Measurements from ENCODE around the gene SBK3. TPM values are rescaled to one million over a fixed set of nuclear protein-coding genes. Genes with fewer than 3 reads are reported as not detected.

The SBK3 gene, protein sequence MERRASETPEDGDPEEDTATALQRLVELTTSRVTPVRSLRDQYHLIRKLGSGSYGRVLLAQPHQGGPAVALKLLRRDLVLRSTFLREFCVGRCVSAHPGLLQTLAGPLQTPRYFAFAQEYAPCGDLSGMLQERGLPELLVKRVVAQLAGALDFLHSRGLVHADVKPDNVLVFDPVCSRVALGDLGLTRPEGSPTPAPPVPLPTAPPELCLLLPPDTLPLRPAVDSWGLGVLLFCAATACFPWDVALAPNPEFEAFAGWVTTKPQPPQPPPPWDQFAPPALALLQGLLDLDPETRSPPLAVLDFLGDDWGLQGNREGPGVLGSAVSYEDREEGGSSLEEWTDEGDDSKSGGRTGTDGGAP
- 0.46 TPM in 1 of 2 replicates, not detected in the other for total RNA-seq (2014; rRNA removed)
- Bru-seq, nascent RNA: percentile 7 among the genes with signal in this experiment
- percentile 17 among the genes with signal in this experiment for BruChase-seq, experiment 1, labeled RNA remaining after a 6-hour chase
- BruChase-seq, experiment 2, labeled RNA remaining after a 2-hour chase: percentile 21 among the genes with signal in this experiment
- long read RNA-seq: 0 reads

GRCh38 chr19:55545443-55545842 lies at the start of gene SBK3:
SBK3 (minus strand) TSS chr19:55545543; CDS start chr19:55545543, 0 bp downstream.
- H2AFZ ChIP-seq (ENCODE audit: low read length): no peak within 1 kb of the TSS
- no TSS peak for BruUV-seq (replicated peaks)
- no peaks in the 10 kb centered on the region for H4K20me1 ChIP-seq (ENCODE audit: low read length)
- ChIA-PET POLR2A (ENCODE audit: unreplicated experiment) (no interaction called here), CTCF (no interaction called here)
- H3K4me3 ChIP-seq (ENCODE audit: low read length): no peak within 1 kb of the TSS
- H3K36me3 ChIP-seq (ENCODE audit: low read depth, low read length): no peaks in the 10 kb centered on the region
- H3K4me1 ChIP-seq (ENCODE audit: insufficient read depth, low read length): peaks cover 43% of the 10 kb centered on the region
- no peak for ATAC-seq
- TF ChIP-seq CTCF (conservative IDR thresholded peaks at IDR 0.05; ENCODE audit: low read depth, low read length) (no peak), EZH2 (IDR thresholded peaks at IDR 0.05; ENCODE audit: low read length, unreplicated experiment) (no peak), EZH2phosphoT487 (IDR thresholded peaks at IDR 0.05; ENCODE audit: borderline replicate concordance, low read length) (no peak)
- no peaks in the 10 kb centered on the region for H3K27me3 ChIP-seq (ENCODE audit: low read length)
- H3K9me3 ChIP-seq (ENCODE audit: low read length): no peaks in the 10 kb centered on the region
- H3F3A ChIP-seq (ENCODE audit: low read length, unreplicated experiment): peaks cover 3% of the 10 kb centered on the region
- H3K9ac ChIP-seq (ENCODE audit: low read length): no peak within 1 kb of the TSS
- no peak for DNase-seq
- no peaks in the 10 kb centered on the region for H3K79me2 ChIP-seq (ENCODE audit: low read length)
- no peaks in the 10 kb centered on the region for H3K9me2 ChIP-seq (replicated peaks; ENCODE audit: low read length)
- intact Hi-C loops (cut with micrococcal nuclease): no loop called here
- H3K4me2 ChIP-seq (ENCODE audit: low read length): no peak within 1 kb of the TSS
- no peak within 1 kb of the TSS for H3K27ac ChIP-seq (ENCODE audit: low read length)

DNA sequence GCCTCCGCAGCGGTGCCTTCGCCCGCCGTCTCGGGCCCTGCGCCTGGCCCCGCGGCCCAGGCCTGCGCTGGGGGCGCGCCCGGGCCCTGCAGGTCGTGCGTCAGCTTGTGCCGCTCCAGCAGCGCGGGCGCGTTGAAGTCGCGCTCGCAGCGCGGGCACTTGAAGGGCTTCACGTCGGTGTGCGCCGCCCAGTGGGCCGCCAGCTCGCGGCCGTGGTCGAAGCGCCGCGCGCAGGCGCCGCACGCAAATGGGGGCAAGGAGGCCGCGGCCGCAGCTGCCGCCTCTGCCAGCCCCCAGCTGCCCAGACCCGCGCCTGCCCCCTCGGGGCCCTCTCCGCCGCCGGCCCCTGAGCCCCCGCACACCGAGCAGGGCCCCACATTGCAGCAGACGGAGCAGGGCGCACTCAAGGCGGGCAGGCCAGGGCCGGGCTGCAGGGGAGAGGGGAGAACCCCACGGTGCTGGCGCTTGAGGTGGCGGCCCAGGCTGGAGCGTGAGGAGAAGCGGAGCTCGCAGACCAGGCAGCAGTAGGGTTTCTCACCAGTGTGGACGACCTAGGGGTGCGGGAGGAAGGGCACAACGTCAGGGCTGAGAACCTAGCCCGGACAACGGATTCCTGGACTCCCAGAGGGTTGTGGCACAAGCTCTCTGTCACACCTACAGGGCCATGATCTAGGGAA lies 47.9 kb upstream of the SBK3 start:
- no peak for TF ChIP-seq EZH2 (IDR thresholded peaks at IDR 0.05; ENCODE audit: low read length, unreplicated experiment)
- TF ChIP-seq EZH2phosphoT487 (IDR thresholded peaks at IDR 0.05; ENCODE audit: borderline replicate concordance, low read length): no peak
- TF ChIP-seq CTCF (conservative IDR thresholded peaks at IDR 0.05; ENCODE audit: low read depth, low read length): no peak
- no peak overlapping the region for H3K27ac ChIP-seq (ENCODE audit: low read length)
- peaks cover 4% of the 10 kb centered on the region; the same call in 1 of the 2 replicates for H3K36me3 ChIP-seq (ENCODE audit: low read depth, low read length)
- ATAC-seq (no peak), DNase-seq (no peak)
- no peaks in the 10 kb centered on the region for H4K20me1 ChIP-seq (ENCODE audit: low read length)
- BruUV-seq (replicated peaks): no TSS peak
- H3K4me3 ChIP-seq (ENCODE audit: low read length): no peak overlapping the region
- H3F3A ChIP-seq (ENCODE audit: low read length, unreplicated experiment): no peaks in the 10 kb centered on the region
- 0 out of 2 replicates have a peak, but pooled peaks cover 2% of the 10 kb centered on the region for H3K4me1 ChIP-seq (ENCODE audit: insufficient read depth, low read length)
- H3K9me3 ChIP-seq (ENCODE audit: low read length): no peaks in the 10 kb centered on the region
- ChIA-PET CTCF (no interaction called here), POLR2A (ENCODE audit: unreplicated experiment) (no interaction called here)
- no peak overlapping the region for H3K4me2 ChIP-seq (ENCODE audit: low read length)
- no peaks in the 10 kb centered on the region for H3K27me3 ChIP-seq (ENCODE audit: low read length)
- 0 out of 2 replicates have a peak, but pooled peaks cover 2% of the 10 kb centered on the region for H3K79me2 ChIP-seq (ENCODE audit: low read length)
- H3K9ac ChIP-seq (ENCODE audit: low read length): no peak overlapping the region
- no peak overlapping the region for H2AFZ ChIP-seq (ENCODE audit: low read length)
- intact Hi-C loops (cut with micrococcal nuclease): no loop called here
- no peaks in the 10 kb centered on the region for H3K9me2 ChIP-seq (replicated peaks; ENCODE audit: low read length)
